HepG2 (cell line): ENCODE measurements around the gene MTHFD1L. TPM values are rescaled to one million over a fixed set of nuclear protein-coding genes. Genes with fewer than 3 reads are reported as not detected.

Source experiments
- ATRX ChIP-seq: sonication (generic); formaldehyde crosslinking; IDR thresholded peaks from 2 replicates; pipeline ENCODE4 v1.4.0; 2020; ENCODE audit warnings: missing genetic modification reagents, borderline replicate concordance
- EED ChIP-seq: sonication (generic); formaldehyde crosslinking; IDR thresholded peaks from 2 replicates; pipeline ENCODE4 v1.5.0; 2020; ENCODE audit warnings: mild to moderate bottlenecking, missing genetic modification reagents
- HOXA9 ChIP-seq: sonication (generic); formaldehyde crosslinking; IDR thresholded peaks from 2 replicates; pipeline ENCODE4 v1.8.1; 2022; ENCODE audit warnings: missing genetic modification reagents, mild to moderate bottlenecking, moderate library complexity, borderline replicate concordance
- RXRB ChIP-seq: IDR thresholded peaks from 2 replicates; pipeline ENCODE4 v1.6.1; 2016; ENCODE audit warnings: borderline replicate concordance, missing genetic modification reagents, missing compliant biosample characterization
- SYNCRIP ChIP-seq: fragments of 200-400 bp; formaldehyde crosslinking; IDR thresholded peaks from 2 replicates; pipeline ENCODE4 v1.6.1; 2018; ENCODE audit warnings: mild to moderate bottlenecking, low read depth, low read length; ENCODE audit not compliant: insufficient read depth
- TAF1 ChIP-seq: sonication (generic); formaldehyde crosslinking; IDR thresholded peaks from 2 replicates; pipeline ENCODE4 v1.4.0; 2020; ENCODE audit warnings: missing genetic modification reagents
- TCF12 ChIP-seq, 2 experiments: fragments of 450-650 bp in 1 of 2; sonication (generic) in 1 of 2; formaldehyde crosslinking in 1 of 2; IDR thresholded peaks; 2 replicates each; pipeline versions ENCODE4 v1.6.1 to v1.8.0; 2017 to 2022; ENCODE audit warnings: antibody characterized with exemption in 1 of 2, mild to moderate bottlenecking in 1 of 2, missing genetic modification reagents in 1 of 2, moderate library complexity in 1 of 2
- ZNF350 ChIP-seq: sonication (generic); formaldehyde crosslinking; IDR thresholded peaks from 2 replicates; pipeline ENCODE4 v1.4.0; 2020; ENCODE audit warnings: mild to moderate bottlenecking, low read depth, missing genetic modification reagents, borderline replicate concordance
- ZNF616 ChIP-seq: sonication (generic); formaldehyde crosslinking; IDR thresholded peaks from 2 replicates; pipeline ENCODE4 v1.5.0; 2020; ENCODE audit warnings: low read depth, mild to moderate bottlenecking, missing genetic modification reagents
- ZNF83 ChIP-seq: sonication (generic); formaldehyde crosslinking; IDR thresholded peaks from 2 replicates; pipeline ENCODE4 v1.4.0; 2020; ENCODE audit warnings: missing genetic modification reagents, mild to moderate bottlenecking, borderline replicate concordance
- ZNF850 ChIP-seq: sonication (generic); formaldehyde crosslinking; conservative IDR thresholded peaks from 2 replicates; pipeline ENCODE4 v1.9.0; 2021; ENCODE audit warnings: mild to moderate bottlenecking, missing genetic modification reagents
- polyA plus RNA-seq, 8 experiments: library from polyadenylated mRNA; depleted of rRNA in 3 of 8; stranded (reverse) in 7 of 8; unstranded in 1 of 8; fragments of >200 nt; fragmentation: Illumina TruSeq in 4 of 8; extraction: Trizol in 4 of 8; gene quantifications; 2 replicates each; pipeline versions ENCODE4 v1.2.1 to v1.2.3, GENCODE V29; 2011 to 2016; ENCODE audit warnings: low read depth in 4 of 8, missing spikeins in 1 of 8, mixed read lengths in 1 of 8; ENCODE audit not compliant: insufficient read depth in 1 of 8
- total RNA-seq, 5 experiments: library from RNA; depleted of rRNA; stranded (reverse); fragments of >200 nt; fragmentation: Illumina TruSeq; extraction: Trizol; gene quantifications; 2 replicates each; pipeline ENCODE4 v1.2.3, GENCODE V29; 2016; ENCODE audit warnings: low read depth in 1 of 5
- TF ChIP-seq, protein P1 (sequence below): sonication (generic); formaldehyde crosslinking; IDR thresholded peaks from 2 replicates; pipeline ENCODE4 v1.4.0; 2020; ENCODE audit warnings: missing genetic modification reagents
- TF ChIP-seq, protein P2 (sequence below): sonication (generic); formaldehyde crosslinking; IDR thresholded peaks from 2 replicates; pipeline ENCODE4; 2020; ENCODE audit warnings: missing genetic modification reagents, mild to moderate bottlenecking, borderline replicate concordance
- TF ChIP-seq, protein P3 (sequence below): sonication (generic); formaldehyde crosslinking; IDR thresholded peaks from 2 replicates; pipeline ENCODE4 v1.4.0; 2020; ENCODE audit warnings: mild to moderate bottlenecking, missing genetic modification reagents, borderline replicate concordance
- TF ChIP-seq, protein P4 (sequence below): sonication (generic); formaldehyde crosslinking; IDR thresholded peaks from 2 replicates; pipeline ENCODE4 v1.4.0; 2020; ENCODE audit warnings: missing genetic modification reagents, mild to moderate bottlenecking, borderline replicate concordance
- TF ChIP-seq, protein P5 (sequence below): sonication (generic); formaldehyde crosslinking; IDR thresholded peaks from 2 replicates; pipeline ENCODE4 v1.5.0; 2020; ENCODE audit warnings: mild to moderate bottlenecking, missing genetic modification reagents, moderate library complexity

The MTHFD1L gene
- total and polyA plus RNA-seq, 2 of the 13 experiments (the other 11 are each of a cell fraction or from before 2014, with no cell fraction given) = 24.0 to 39.6 TPM

DNA sequence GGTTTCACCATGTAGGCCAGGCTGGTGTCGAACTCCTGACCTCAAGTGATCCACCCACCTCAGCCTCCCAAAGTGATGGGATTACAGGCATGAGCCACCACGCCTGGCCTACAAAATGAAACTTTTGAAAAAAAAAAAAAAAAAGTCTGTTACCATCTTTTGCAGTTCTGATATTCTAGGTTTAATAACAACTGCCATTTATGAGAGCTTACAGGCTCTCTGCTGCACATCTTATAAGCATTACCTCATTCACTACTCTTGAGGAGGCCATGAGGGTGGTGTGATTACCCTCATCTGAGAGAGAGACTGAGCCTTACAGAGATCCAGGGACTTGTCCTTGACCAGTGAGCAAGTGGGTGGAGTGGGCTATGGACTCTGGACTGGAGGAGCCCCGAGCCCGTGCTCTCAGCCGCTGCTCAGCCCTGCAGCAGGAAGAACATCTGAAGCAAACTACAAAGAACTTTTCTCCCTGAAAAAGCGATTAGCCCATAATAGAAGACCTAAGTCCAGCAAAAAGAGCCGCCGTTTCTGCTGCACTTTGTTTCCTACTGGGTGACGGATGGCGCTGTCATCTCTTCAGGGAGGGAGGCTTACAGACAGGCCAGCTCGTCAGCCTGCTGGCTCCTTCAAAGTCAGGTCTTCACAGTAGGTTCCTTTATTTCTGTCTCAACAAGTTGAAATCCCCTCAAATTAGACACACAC, 254.5 kb downstream of the MTHFD1L start (continued):
- TF ChIP-seq ZNF83 (CRISPR knock-in tag) (0 out of 2 replicates have a peak, but pooled peaks have one; percentile 41), ZNF350 (CRISPR knock-in tag) (peak; percentile 94), ATRX (CRISPR knock-in tag) (no peak), EED (no peak), ZNF850 (CRISPR knock-in tag) (no peak), ZNF616 (CRISPR knock-in tag) (no peak), HOXA9 (CRISPR knock-in tag) (no peak), TCF12 (IDR thresholded peaks at IDR 0.05) (no peak), TCF12 (CRISPR knock-in tag; IDR thresholded peaks at IDR 0.05) (peak; percentile 97), SYNCRIP (no peak), RXRB (CRISPR knock-in tag) (peak; percentile 88), TAF1 (CRISPR knock-in tag) (no peak)
- TF ChIP-seq, protein P1, sequence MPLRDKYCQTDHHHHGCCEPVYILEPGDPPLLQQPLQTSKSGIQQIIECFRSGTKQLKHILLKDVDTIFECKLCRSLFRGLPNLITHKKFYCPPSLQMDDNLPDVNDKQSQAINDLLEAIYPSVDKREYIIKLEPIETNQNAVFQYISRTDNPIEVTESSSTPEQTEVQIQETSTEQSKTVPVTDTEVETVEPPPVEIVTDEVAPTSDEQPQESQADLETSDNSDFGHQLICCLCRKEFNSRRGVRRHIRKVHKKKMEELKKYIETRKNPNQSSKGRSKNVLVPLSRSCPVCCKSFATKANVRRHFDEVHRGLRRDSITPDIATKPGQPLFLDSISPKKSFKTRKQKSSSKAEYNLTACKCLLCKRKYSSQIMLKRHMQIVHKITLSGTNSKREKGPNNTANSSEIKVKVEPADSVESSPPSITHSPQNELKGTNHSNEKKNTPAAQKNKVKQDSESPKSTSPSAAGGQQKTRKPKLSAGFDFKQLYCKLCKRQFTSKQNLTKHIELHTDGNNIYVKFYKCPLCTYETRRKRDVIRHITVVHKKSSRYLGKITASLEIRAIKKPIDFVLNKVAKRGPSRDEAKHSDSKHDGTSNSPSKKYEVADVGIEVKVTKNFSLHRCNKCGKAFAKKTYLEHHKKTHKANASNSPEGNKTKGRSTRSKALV (CRISPR knock-in tag) = no peak
- TF ChIP-seq, protein P2, sequence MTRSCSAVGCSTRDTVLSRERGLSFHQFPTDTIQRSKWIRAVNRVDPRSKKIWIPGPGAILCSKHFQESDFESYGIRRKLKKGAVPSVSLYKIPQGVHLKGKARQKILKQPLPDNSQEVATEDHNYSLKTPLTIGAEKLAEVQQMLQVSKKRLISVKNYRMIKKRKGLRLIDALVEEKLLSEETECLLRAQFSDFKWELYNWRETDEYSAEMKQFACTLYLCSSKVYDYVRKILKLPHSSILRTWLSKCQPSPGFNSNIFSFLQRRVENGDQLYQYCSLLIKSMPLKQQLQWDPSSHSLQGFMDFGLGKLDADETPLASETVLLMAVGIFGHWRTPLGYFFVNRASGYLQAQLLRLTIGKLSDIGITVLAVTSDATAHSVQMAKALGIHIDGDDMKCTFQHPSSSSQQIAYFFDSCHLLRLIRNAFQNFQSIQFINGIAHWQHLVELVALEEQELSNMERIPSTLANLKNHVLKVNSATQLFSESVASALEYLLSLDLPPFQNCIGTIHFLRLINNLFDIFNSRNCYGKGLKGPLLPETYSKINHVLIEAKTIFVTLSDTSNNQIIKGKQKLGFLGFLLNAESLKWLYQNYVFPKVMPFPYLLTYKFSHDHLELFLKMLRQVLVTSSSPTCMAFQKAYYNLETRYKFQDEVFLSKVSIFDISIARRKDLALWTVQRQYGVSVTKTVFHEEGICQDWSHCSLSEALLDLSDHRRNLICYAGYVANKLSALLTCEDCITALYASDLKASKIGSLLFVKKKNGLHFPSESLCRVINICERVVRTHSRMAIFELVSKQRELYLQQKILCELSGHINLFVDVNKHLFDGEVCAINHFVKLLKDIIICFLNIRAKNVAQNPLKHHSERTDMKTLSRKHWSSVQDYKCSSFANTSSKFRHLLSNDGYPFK = peak; percentile 60; the same call in 1 of the 2 replicates
- TF ChIP-seq, protein P3, sequence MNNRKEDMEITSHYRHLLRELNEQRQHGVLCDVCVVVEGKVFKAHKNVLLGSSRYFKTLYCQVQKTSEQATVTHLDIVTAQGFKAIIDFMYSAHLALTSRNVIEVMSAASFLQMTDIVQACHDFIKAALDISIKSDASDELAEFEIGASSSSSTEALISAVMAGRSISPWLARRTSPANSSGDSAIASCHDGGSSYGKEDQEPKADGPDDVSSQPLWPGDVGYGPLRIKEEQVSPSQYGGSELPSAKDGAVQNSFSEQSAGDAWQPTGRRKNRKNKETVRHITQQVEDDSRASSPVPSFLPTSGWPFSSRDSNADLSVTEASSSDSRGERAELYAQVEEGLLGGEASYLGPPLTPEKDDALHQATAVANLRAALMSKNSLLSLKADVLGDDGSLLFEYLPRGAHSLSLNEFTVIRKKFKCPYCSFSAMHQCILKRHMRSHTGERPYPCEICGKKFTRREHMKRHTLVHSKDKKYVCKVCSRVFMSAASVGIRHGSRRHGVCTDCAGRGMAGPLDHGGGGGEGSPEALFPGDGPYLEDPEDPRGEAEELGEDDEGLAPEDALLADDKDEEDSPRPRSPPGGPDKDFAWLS (CRISPR knock-in tag) = 0 out of 2 replicates have a peak, but pooled peaks have one; percentile 18
- TF ChIP-seq, protein P4, sequence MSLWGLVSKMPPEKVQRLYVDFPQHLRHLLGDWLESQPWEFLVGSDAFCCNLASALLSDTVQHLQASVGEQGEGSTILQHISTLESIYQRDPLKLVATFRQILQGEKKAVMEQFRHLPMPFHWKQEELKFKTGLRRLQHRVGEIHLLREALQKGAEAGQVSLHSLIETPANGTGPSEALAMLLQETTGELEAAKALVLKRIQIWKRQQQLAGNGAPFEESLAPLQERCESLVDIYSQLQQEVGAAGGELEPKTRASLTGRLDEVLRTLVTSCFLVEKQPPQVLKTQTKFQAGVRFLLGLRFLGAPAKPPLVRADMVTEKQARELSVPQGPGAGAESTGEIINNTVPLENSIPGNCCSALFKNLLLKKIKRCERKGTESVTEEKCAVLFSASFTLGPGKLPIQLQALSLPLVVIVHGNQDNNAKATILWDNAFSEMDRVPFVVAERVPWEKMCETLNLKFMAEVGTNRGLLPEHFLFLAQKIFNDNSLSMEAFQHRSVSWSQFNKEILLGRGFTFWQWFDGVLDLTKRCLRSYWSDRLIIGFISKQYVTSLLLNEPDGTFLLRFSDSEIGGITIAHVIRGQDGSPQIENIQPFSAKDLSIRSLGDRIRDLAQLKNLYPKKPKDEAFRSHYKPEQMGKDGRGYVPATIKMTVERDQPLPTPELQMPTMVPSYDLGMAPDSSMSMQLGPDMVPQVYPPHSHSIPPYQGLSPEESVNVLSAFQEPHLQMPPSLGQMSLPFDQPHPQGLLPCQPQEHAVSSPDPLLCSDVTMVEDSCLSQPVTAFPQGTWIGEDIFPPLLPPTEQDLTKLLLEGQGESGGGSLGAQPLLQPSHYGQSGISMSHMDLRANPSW (CRISPR knock-in tag) = peak; percentile 80
- TF ChIP-seq, protein P5, sequence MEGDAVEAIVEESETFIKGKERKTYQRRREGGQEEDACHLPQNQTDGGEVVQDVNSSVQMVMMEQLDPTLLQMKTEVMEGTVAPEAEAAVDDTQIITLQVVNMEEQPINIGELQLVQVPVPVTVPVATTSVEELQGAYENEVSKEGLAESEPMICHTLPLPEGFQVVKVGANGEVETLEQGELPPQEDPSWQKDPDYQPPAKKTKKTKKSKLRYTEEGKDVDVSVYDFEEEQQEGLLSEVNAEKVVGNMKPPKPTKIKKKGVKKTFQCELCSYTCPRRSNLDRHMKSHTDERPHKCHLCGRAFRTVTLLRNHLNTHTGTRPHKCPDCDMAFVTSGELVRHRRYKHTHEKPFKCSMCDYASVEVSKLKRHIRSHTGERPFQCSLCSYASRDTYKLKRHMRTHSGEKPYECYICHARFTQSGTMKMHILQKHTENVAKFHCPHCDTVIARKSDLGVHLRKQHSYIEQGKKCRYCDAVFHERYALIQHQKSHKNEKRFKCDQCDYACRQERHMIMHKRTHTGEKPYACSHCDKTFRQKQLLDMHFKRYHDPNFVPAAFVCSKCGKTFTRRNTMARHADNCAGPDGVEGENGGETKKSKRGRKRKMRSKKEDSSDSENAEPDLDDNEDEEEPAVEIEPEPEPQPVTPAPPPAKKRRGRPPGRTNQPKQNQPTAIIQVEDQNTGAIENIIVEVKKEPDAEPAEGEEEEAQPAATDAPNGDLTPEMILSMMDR (CRISPR knock-in tag) = peak; percentile 62
